ENCODE results near the gene SUCNR1.
"Not testable (repeated sequence)": the region's sequence is repeated elsewhere in the genome, so short reads cannot be mapped to it uniquely, and the experiment has no call there.

The SUCNR1 gene, protein sequence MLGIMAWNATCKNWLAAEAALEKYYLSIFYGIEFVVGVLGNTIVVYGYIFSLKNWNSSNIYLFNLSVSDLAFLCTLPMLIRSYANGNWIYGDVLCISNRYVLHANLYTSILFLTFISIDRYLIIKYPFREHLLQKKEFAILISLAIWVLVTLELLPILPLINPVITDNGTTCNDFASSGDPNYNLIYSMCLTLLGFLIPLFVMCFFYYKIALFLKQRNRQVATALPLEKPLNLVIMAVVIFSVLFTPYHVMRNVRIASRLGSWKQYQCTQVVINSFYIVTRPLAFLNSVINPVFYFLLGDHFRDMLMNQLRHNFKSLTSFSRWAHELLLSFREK

DNA sequence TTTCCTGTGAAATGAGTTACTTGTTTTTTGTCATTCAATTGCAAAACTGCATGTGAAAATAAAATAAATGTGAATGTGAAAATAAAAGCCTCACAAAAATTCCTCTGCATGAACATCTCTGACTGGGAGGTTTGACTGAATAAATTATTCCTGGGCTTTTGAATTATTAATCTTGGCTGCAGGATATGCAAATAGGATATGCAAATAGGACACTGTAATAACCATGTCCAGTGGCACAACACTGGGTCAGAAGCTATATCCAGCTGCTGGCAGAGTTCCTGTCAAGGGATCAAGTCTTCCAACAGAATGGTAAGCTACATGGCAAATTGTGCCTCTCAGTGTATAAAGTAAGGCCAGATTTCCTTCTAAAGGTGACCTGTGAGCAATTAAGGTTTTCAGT lies at the start of gene SUCNR1:
Gene SUCNR1, plus strand, starts transcription at position 246 of the 400 bp plus-strand sequence. CDS start 6,250 bp downstream, outside the sequence.
- no peak for DNase-seq

DNA sequence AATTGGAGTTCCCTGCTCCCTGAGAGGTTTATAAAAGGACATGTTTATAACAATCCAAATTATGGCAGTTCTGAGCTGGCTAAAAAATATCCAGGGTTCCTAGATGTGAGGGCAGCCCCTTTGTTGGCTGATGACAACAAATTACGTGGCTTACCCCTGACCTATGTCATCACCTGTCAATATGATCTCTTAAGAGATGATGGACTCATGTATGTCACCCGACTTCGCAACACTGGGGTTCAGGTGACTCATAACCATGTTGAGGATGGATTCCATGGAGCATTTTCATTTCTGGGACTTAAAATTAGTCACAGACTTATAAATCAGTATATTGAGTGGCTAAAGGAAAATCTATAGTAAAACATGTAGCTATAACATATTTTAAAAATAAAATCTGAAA lies 45.6 kb upstream of the SUCNR1 start:
- no peak for DNase-seq

DNA sequence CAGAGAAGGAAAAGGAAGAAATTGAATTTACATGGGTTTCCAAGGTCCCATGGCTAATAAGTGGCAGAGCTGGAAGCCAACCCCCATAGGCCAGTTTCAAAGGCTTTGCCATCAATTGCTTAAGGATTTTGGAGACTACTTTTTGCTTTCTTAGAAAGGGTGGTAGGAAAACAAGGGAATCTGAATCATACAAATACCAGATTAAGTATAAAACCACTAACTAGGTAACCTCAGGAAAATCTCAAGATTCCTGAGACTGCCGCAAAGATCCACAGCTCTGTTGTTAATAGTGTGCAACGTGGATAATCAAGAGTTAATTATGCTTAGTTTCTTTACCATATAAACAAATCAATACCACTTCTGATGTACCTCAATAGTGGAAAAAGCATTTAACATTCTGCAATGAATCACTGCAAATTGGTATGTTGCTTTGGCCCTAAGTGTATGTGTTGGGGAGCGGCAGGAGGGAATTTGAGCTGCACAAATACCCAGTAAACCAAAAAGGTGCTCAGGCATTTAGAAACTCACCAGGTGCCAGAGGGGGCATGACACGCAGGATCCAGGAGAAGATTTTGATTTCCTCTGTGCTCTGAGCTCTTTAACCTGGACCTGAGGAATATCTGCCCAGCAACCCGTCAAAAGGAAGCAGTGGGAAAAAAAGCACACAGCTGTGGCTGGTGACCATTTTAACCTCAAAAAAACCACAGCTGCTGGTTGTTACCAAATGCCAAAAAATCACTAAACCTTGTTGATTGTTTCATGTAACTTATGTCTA lies 37.5 kb upstream of the SUCNR1 start:
- DNase-seq, result no peak

DNA sequence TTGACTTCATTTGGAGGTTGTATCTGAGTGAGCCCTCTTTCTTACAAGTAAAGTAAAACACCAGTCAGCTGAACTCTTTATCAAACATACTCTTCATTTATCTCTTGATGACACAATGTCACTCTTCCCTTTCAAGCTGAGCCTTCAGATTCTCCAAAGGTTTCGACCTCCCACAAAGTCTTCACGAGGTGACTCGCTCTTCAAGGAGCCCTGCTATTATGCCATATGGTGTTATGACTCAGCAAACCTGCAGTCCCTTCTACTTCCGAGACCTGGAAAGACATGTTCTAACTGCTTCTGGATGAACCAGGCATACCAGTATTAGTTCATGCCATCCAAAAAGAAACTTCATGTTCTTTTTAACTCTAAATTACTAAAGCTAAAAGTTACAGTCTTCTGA lies 36.4 kb upstream of the SUCNR1 start:
- DNase-seq, result no peak

DNA sequence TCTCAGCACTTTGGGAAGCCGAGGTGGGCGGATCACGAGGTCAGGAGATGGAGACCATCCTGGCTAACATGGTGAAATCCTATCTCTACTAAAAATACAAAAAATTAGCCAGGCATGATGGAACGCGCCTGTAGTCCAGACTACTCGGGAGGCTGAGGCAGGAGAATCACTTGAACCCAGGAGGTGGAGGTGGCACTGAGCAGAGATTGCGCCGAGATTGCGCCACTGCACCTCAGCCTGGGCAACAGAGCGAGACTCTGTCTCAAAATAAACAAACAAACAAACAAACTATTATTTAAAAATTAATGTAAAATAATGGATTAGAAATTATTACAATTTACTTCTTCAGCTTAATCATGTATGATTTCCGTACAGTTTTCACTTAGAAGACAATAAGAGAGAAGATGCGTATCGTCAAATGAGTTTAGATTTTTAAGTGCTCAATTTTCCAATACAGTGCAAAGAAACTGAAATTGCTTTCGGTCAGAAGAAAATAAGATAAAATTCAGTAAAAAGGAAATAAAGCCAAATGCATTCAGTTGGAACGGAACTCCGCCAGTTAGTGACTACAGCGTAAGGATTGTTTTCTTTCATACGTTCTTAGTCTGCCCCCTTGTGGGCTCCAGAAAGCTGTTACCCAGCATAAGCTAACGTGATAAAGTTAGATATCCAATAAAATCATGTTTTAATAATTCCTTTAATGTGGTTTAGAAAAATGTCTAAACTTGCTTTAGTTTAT lies 34.7 kb upstream of the SUCNR1 start:
- DNase-seq, result no peak

DNA sequence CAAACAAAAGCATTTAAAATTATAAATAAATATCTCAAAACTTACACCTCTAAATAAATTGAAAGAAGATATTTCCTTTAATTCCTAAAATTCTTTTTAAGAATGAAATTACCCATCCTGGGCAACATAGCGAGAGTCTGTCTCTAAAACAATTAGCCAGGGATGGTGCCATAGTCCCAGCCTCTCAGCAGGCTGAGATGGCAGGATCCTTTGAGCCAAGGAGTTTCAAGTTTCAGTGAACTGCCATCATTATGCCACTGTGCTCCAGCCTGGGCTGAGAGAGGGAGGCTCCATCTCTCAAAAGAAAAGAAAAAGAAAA lies 34.2 kb upstream of the SUCNR1 start:
- DNase-seq, result no peak

DNA sequence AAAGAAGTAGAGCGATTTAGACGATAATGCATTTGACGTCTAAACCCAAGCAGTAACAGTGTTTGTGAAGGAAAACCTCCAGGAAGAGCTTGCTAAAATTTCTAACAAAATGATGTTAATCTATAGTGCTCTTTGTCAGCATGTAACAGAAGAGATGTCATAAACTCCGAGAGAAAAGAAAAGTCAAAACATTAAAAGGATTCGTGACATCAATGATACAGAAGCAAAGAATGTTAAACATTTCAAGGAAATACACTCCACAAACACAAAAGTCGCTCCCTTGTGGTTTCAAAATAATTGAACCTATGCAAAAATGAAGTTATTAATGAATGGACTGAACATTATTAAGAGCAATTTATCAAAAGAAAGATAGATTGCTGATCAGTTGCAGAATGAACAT lies 31.6 kb upstream of the SUCNR1 start:
- DNase-seq, result no peak

DNA sequence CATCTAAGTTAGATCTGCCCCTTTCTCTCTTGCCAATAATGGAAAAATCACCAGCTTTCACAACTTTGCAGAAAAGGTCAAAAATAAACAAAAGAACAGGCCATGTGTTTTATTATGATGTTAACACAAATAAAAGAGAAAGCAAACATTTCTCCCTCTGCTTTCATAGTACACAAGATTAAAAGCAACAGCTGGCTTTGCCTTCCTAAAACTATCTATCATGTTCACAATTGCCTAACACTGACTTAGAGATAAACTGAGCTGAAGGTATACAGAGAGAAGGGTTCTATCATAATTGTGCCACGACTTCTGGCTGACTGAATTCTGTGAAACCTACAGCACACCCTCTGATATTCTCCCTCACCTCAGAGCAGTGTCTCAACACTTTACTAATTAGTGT lies 30.2 kb upstream of the SUCNR1 start:
- no peak for DNase-seq

DNA sequence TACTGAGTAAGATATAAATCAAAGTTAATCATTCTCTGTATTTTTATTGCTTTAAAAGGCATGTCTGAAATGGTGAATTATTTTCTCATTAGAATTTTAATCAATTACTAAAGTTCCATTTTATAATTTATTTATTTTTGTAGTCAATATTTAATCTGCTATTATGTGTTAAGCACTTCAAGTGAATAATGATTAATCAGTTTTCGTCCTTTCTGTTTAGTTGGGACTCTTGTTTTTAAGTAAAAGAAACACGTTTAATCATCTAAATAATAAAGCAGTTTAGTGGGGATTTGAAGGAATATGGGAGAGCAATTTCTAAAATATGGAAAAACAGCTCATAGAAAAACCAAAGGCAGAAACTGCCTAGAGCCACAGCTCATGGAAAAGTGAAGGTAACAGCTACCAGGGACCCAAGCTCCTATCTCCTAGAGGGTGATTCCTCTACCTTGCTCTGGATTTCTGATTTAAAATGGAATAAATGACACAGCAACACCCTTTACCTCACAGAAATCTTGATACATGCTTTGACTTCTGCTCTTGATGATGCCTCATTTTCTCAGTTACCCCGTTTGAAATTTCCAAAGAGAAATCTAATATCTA lies 28.0 kb upstream of the SUCNR1 start:
- no peak for DNase-seq

DNA sequence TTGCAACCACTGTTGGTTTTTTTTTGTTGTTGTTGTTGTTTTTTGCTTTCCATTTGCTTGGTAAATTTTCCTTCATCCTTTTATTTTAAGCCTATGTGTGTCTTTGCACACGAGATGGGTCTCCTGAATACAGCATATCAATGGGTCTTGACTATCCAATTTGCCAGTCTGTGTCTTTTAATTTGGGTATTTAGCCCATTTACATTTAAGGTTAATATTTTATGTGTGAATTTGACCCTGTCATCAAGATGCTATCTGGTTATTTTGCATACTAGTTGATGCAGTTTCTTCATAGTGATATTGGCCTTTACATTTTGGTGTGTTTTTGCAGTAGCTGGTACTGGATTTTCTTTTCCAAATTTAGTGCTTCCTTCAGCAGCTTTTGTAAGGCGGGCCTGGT lies 23.4 kb upstream of the SUCNR1 start:
- not testable (repeated sequence) for DNase-seq

DNA sequence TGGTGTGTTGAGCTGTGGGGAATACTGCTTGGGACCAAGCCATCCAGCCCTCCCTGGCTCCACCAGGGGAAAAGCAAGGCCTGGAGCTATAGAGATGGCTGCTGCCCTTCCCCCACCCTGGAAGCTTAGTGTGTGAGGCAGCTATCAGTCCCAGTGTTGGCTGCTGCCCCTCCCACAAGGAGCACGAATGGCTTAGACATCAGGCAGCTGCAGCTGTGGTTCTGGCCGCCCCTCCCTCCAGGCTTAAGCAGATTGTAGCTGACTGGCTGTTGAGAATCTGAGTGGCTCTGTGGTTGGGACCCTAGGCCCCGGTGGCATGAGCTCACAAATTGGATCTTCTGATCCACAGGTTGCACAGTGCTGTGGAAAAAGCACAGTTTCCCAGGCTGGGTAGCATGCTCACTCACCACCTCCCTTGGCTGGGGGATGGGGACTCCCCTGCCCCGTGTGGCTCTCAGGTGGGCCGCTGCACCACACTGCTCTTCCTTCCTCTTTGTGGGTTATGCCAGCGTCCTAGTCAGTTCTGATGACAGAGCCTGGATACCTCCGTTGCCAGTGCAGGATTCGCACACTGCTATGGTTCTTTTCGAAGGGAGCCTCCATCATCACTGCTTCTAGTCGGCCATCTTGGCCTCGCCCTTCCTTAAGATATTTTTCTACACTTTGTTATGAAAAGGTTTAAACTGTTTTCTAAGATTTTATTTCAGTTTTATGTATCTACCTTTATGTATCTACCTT lies 21.2 kb upstream of the SUCNR1 start:
- no peak for DNase-seq

DNA sequence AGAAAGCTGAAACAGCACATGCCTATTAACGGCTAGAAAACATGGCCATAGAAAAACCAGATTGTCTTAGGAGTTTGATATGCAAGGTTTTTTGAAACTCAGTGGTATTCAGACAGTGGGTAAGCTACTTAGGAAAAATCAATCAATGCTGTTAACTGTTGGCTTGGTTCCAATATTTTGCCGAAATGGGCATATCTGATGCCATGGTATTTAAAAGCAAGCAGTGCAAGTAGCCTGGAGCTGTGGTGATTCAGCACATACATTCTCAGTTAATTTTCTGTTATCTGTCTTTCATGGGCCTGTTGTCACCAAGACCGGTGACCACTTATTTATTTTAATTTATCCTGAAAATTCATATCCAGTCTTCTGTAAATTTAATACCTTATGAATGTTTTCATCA lies 17.3 kb upstream of the SUCNR1 start:
- DNase-seq, result no peak

DNA sequence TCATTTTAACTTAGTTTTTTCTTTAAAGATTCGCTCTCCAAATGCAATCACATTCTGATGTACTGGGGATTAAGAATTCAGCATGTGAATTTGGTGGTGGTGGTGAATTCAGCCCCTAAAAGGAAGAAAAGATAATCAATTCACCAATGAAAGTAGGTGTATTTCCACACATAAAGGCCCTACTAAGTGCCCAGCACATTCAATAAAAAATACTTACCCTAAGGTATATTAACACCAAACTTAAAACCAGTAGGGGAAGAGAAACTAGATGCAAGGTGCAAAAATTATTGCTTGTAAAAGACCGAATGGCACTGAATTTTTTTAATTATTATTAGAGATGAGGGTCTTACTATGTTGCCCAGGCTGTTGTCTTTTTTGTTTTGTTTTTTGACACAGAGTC lies 16.8 kb upstream of the SUCNR1 start:
- no peak for DNase-seq

DNA sequence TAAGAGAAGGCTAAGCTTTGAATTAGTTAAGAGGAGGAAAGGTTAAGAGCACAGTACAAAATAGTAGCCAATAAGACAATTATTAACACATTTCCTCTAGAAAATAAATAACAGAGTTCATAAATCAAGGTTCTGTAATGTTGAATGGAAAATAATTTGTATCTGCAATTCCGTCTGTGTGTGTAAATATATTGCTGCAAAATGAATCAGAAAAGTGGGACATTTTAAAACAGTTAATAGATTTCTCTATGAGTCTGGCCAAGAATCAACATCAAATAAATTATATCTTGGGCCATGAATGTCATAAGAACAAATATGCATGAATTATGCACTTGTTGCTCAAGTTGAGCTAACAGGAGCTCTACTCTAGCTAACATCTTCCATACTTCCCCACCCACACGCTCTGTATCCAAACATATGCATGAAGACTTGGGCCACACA lies 14.2 kb upstream of the SUCNR1 start:
- DNase-seq, result no peak

DNA sequence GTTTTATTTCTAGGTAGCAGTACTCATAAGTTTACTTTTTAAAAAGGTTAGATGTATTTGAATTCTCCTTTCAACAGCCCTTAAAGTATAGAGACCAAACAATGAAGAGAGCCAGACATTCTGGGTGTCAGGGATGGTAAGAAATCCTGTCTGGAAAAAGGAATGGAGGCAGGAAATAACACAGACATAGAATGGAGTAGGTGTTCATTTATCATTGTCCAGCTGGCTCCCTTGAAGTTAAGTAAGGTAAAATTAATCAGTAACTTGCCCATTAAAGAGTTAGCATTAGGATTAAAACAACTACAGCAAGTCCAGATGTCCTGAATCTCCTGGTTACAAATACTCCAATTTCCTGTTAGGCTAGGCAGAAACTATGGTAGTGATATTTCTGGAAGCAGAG lies 13.5 kb upstream of the SUCNR1 start:
- DNase-seq, result no peak

DNA sequence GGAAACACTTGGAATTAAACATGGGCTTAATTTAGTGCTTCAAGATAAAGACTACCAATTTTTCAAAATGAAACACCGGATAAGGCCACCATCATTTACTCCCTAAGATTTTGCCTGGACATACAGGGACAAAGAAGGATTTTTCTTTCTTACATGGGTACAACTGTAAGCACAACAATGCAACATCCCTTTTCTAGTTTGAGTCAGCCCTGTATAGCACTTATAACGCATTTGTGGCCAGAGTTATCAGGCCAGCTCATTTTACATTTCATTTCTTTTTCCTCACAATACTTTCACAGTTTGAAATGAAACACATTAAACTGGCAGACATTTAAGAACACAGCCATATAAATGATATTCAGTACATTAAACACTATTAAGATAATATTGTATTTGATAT lies 9.8 kb upstream of the SUCNR1 start:
- DNase-seq, result no peak

DNA sequence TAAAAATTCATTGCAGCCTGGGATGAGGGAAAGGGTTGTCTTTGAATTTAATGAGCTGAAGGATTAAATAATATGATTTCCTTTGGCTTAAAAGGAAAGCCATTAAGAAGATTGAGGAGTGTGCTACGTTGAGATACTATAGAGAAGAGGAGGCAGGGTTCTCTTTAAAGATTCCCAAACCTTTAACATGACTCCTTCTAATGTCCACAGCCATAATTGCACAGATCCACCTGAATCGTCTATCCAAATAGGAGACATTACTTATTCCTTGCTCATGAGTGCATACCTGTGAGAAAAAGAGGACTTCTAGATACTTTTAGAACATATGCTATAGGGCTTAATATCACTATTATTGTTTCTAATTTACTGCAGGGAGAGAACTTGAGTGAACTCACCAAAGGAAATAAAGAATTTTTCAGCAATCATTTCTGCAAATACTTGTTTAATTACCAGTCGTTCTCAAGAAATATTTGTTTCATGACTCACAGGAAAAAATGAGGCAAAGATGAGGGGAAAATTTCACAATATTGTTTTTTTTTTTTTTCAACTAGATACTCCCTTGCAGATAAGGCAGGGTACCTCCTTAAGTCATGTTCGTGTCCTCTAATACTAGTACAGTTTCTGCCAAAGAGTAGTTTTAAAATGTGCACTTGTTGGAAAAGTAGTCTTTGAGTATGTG lies 8.9 kb upstream of the SUCNR1 start:
- no peak for DNase-seq

DNA sequence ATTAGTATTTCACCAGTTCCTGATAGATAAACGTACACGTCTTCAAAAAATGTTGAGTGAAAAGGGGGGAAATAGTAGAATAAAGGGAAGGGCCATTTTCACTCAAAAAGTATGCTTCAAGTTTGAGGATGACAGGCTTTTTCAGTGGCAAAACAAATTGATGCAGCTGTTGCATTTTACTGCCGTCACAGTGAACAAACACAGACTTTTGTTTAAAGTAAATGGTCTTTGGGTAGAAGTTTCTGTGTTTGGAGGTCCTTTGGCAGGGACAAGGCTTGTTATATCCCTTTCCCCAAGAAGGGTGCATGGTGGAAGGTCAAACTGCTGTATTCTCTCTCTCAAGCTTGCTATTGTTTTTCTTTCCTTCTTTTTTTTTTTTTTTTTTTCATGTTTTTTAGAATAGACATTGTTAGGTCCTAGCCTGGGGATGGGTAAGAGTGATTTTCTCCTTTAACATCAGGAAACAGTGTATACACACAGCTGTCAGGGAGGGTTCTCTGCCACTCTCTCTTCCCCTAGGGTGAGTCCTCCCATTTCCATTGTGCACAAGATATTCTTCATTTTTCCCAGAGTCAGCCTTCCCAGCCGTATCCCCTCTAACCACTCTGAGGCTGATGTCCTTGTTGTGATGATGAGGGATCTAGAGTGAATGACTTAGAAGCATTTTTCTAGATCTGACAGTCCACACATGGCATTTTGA lies 6.6 kb upstream of the SUCNR1 start:
- no peak for DNase-seq

DNA sequence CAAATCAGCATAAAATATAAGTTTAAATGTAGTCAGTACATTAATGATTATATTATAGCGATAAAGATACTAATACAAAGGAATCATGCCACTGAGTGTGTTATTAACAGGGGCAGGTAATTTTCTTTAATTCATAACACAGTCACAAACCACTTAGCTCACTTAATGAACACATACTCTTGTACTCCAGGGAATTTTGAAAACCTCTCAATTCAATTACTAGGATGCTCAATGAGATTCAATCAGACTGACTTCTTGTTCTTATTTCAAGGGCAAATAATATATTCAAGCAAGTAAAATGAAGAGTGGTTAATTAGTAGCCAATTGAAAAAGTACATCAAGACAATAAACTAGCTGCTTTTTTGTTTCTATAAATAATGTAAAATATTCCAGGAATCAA lies 5.8 kb upstream of the SUCNR1 start:
- DNase-seq, result no peak

DNA sequence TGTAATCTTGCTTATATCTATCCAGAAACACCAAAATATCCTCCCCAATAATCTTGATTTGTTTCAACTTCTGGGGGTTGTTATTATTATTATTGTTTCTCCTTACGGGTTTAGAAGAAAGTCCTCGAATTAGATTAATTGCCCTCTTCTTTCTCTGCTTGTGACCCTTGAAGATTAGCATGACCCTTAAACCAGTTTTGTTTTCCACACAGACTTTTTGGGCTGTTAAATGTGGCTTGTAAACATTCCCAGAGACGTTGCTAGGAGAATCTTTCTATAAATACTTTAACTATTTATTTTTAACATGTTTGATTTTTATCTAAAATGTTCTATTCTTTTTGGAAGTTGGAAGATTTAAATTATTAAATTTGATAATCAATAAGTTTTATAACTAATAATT lies 4.3 kb upstream of the SUCNR1 start:
- no peak for DNase-seq

DNA sequence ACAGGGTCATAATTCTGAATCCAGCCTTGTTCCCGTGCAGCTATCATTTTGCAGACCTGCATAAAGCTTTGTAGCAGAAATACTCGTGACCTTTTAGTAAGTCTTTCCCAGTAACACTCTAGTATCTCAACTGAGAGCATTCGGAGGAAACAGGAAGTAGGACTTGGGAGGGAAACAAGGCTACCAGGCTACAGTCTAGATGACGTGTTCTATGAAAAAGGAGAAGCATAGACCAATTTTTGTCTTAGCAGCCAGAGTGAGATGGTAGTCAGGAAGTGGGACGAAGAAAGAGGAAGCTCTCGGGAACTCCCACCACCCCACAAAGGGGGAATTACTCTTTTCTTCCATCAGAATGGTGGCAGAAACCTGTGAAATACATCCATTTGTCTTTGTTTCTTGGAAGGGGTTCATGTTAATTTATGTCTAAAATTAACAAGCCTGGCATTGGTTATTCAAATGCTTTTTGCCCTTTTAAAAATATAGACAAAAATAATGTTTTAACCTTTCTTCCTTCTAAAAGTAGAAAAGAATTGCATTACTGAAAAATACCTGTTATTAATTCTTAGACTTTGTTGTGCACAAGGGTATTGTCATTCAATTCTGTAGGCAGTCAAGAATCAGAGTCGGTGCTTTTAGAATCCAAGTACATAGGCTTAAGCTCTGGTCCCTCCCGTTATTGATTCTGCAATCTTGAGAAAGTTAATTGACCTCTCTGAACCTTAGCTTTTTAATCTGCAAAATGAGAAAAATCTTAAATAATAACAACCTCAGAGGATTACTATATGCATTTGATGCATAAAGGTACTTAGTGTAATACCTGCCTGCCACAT lies 1.6 kb upstream of the SUCNR1 start:
- no peak for DNase-seq

Data from stimulated activated CD8-positive, alpha-beta memory T cell treated with anti-CD3 and anti-CD28 coated beads, Interleukin-4, amount 100 ng/mL, for 48 hours (primary cell).